ENCODE measurements around the gene RETREG3. TPM values are rescaled to one million over a fixed set of nuclear protein-coding genes. Genes with fewer than 3 reads are reported as not detected.

Gene RETREG3
- total and polyA plus RNA-seq, 2 of the 13 experiments (the other 11 are each of a cell fraction or from before 2014, with no cell fraction given), result 47.0 to 55.8 TPM

DNA sequence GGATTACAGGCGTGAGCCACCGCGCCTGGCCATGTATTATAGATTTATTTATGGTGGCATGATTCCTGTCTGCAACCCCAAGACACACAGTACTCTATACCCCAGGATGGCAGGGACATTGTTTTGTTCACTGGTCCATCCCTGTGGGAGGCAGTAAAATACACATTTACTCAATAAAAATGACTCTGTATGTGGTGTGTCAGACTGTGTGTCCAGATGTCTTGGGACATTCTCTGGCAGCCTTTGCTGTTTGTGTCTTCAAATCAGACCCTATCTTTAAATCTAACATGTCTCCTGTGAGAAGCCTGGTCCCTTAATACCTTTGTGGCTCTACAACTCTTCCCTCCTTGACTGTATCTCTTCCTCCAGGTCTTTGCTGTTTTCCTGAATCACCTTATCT lies 48.9 kb downstream of the RETREG3 start:
- whole genome bisulfite sequencing (ENCODE audit: low lambda C conversion rate), result 100% methylated on average over 3 of the region's 3 CpGs
- no peak for FAIRE-seq

DNA sequence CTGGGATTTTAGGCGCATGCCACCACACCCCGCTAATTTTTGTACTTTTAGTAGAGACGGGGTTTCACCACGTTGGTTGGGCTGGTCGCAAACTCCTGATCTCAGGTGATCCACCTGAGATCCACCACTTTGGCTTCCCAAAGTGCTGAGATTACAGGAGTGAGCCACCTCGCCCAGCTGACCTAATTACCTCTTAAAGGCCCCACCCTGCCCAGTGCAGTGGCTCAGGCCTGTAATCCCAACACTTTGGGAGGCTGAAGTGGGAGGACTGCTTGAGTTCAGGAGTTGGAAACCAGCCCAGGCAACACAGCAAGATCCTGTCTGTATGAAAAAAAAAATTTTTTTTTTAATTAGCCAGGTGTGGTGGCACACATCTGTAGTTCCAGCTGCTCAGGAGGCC lies 50.1 kb downstream of the RETREG3 start:
- Histone ChIP-seq H4K20me1 (ENCODE audit: insufficient read depth, low read length) (no peaks in the 10 kb centered on the region), H3K9me3 (ENCODE audit: low read length) (no peaks in the 10 kb centered on the region), H3K9ac (ENCODE audit: insufficient read depth, low read depth, low read length) (no peak overlapping the region), H3K79me2 (ENCODE audit: insufficient read depth, low read length) (peaks cover 32% of the 10 kb centered on the region), H3K4me2 (ENCODE audit: low read depth, low read length) (no peak overlapping the region), H3K27ac (ENCODE audit: extremely low read length, insufficient read depth, low read length) (no peak overlapping the region), H3K4me1 (ENCODE audit: insufficient read depth, low read length) (peaks cover 43% of the 10 kb centered on the region), H3K27me3 (ENCODE audit: control insufficient read depth in 1 of 2, insufficient read depth in 2 of 2, low read length in 2 of 2) (no peaks in the 10 kb centered on the region; a peak in 1 of 5 replicates), H3K4me3 (replicated peaks in 1 of 3; ENCODE audit: insufficient read depth in 1 of 3, low read depth in 2 of 3, low read length in 3 of 3) (no peak overlapping the region), H2AFZ (ENCODE audit: low read length) (no peak overlapping the region), H3K36me3 (replicated peaks in 1 of 2; ENCODE audit: control insufficient read depth in 1 of 2, insufficient read depth in 2 of 2, low read length in 2 of 2) (peaks cover 0 to 4% of the 10 kb centered on the region in 2 experiments; a peak in 4 of 5 replicates)
- DNase-seq (ENCODE audit: low spot score), result no peak
- intact Hi-C loops (cut with micrococcal nuclease; ENCODE audit: unreplicated experiment) (no loop called here), in situ Hi-C loops (cut with HindIII; ENCODE audit: extremely low pct_ligation_motif_present, low pct_unique_long_range_greater_than_20kb) (no loop called here)
- BruUV-seq (replicated peaks), result no TSS peak
- ChIA-PET CTCF (ENCODE audit: low intra/inter-chr PET ratio, low total read pairs) (no interaction called here), POLR2A (interaction anchor here (1.4 to 1.5 kb wide), 2 partner anchors 18 to 23 kb away, joined by 4 read pairs; partner anchors contain the start of gene NAGLU)
- WGBS (ENCODE audit: low lambda C conversion rate), result 92% methylated on average over 6 of the region's 6 CpGs
- FAIRE-seq, result no peak
- no peak for TF ChIP-seq ZNF333 (CRISPR knock-in tag; IDR thresholded peaks at IDR 0.05; ENCODE audit: borderline replicate concordance)
- no peak for ATAC-seq

More for the DNA sequence above, 48.9 kb downstream of the RETREG3 start:
- intact Hi-C loops (cut with micrococcal nuclease; ENCODE audit: unreplicated experiment), result no loop called here
- H3K36me3 ChIP-seq (replicated peaks in 1 of 2; ENCODE audit: control insufficient read depth in 1 of 2, insufficient read depth in 2 of 2, low read length in 2 of 2), result peaks cover 4 to 13% of the 10 kb centered on the region in 2 experiments
- H3K4me1 ChIP-seq (ENCODE audit: insufficient read depth, low read length), result peaks cover 52% of the 10 kb centered on the region
- H3K4me3 ChIP-seq (replicated peaks in 1 of 3; ENCODE audit: insufficient read depth in 1 of 3, low read depth in 2 of 3, low read length in 3 of 3), result no peak overlapping the region
- H3K4me2 ChIP-seq (ENCODE audit: low read depth, low read length), result no peak overlapping the region
- H3K9ac ChIP-seq (ENCODE audit: insufficient read depth, low read depth, low read length), result no peak overlapping the region
- in situ Hi-C loops (cut with HindIII; ENCODE audit: extremely low pct_ligation_motif_present, low pct_unique_long_range_greater_than_20kb), result no loop called here
- DNase-seq (ENCODE audit: low spot score) (no peak), ATAC-seq (no peak)
- no TSS peak for BruUV-seq (replicated peaks)
- H3K9me3 ChIP-seq (ENCODE audit: low read length), result no peaks in the 10 kb centered on the region
- no peaks in the 10 kb centered on the region; a peak in 1 of 5 replicates for H3K27me3 ChIP-seq (ENCODE audit: control insufficient read depth in 1 of 2, insufficient read depth in 2 of 2, low read length in 2 of 2)
- TF ChIP-seq FOXP1 (IDR thresholded peaks at IDR 0.05) (no peak), FOXP1 (CRISPR knock-in tag; IDR thresholded peaks at IDR 0.05) (no peak), ZMAT3 (CRISPR knock-in tag; conservative IDR thresholded peaks at IDR 0.05) (no peak), RARA (CRISPR knock-in tag; IDR thresholded peaks at IDR 0.05) (no peak)
- TF ChIP-seq, protein P1, sequence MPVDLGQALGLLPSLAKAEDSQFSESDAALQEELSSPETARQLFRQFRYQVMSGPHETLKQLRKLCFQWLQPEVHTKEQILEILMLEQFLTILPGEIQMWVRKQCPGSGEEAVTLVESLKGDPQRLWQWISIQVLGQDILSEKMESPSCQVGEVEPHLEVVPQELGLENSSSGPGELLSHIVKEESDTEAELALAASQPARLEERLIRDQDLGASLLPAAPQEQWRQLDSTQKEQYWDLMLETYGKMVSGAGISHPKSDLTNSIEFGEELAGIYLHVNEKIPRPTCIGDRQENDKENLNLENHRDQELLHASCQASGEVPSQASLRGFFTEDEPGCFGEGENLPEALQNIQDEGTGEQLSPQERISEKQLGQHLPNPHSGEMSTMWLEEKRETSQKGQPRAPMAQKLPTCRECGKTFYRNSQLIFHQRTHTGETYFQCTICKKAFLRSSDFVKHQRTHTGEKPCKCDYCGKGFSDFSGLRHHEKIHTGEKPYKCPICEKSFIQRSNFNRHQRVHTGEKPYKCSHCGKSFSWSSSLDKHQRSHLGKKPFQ (CRISPR knock-in tag; IDR thresholded peaks at IDR 0.05; ENCODE audit: insufficient replicate concordance), result no peak
- no peak overlapping the region for H3K27ac ChIP-seq (ENCODE audit: extremely low read length, insufficient read depth, low read length)
- peaks cover 27% of the 10 kb centered on the region for H3K79me2 ChIP-seq (ENCODE audit: insufficient read depth, low read length)
- H4K20me1 ChIP-seq (ENCODE audit: insufficient read depth, low read length), result no peaks in the 10 kb centered on the region
- no peak overlapping the region for H2AFZ ChIP-seq (ENCODE audit: low read length)
- ChIA-PET CTCF (ENCODE audit: low intra/inter-chr PET ratio, low total read pairs) (no interaction called here), POLR2A (no interaction called here)

Measured in HepG2 (cell line).